NCI-H1694 (cell line): ENCODE measurements around the gene DNM1L.
A peak's percentile ranks its signal among the peaks of the same experiment; 100 is the strongest.

ENCODE experiments used
- DNase-seq: peaks from one replicate; lab custom pipeline; 2025; lab: John Stamatoyannopoulos, UW

The DNM1L gene

GRCh38 chr12:32756476-32757066 lies 77.5 kb downstream of the DNM1L start:
- peak; percentile 55 for DNase-seq

DNA sequence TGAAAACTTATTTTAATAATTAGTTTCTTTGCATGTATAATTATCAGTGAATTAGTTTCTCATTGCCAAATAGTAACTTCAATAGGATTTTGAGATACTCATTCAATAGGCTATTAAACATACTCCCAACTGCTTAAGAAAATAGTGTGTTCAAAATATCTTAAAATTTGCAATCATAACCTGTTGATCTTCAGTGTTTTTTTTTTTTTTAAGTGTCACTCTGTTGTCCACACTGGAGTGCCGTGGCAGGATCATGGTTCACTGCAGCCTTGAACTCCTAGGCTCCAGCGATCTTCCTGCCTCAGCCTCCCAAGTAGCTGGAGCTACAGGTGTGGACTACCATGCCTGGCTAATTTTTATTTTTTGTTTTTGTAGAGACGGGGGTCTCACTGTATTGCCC lies 78.1 kb downstream of the DNM1L start:
- no peak for DNase-seq

- no peak for DNase-seq
These were observed 82.6 kb downstream of the DNM1L start for GRCh38 chr12:32761716-32762115.

DNA sequence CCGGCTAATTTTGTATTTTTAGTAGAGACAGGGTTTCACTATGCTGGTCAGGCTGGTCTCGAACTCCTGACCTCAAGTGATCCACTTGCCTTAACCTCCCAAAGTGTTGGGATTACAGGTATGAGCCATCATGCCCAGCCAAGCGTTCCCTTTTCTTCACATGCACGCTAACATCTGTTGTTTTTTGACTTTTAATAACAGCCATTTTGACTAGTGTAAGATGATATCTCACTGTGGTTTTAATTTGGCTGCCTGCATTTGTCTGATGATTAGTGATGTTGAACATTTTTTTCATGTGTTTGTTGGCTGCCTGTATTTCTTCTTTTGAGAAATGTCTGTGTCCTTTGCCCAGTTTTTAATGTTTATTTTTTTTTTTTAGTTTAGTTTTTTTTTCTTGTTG lies 86.8 kb downstream of the DNM1L start:
- peak; percentile 97 for DNase-seq

- DNase-seq = no peak
These were observed 89.4 kb downstream of the DNM1L start for GRCh38 chr12:32768518-32768917.

- no peak for DNase-seq
These were observed 91.0 kb downstream of the DNM1L start for GRCh38 chr12:32770141-32770540.

DNA sequence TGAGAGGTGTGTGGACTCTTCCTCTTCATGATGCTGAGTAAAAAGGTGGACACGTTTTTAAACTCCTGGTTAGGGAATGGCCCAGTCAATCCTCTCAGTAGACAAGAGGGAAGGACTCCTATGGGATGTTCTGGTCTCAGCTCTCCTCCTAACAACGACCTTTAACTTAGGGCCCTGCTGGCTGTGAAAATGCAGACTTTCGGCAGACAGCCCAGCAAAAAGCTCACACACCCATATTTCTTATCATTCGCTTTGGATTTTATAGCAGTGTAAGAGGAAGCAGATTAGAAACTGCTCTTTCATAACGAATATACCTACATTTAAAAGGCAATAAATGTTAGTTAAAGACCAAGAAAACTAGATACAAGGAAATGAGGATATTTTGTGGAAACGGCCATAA lies 94.6 kb downstream of the DNM1L start:
- no peak for DNase-seq

GRCh38 chr12:32776258-32776657 lies 97.2 kb downstream of the DNM1L start:
- no peak for DNase-seq

GRCh38 chr12:32777159-32777558 lies 98.1 kb downstream of the DNM1L start:
- no peak for DNase-seq

DNA sequence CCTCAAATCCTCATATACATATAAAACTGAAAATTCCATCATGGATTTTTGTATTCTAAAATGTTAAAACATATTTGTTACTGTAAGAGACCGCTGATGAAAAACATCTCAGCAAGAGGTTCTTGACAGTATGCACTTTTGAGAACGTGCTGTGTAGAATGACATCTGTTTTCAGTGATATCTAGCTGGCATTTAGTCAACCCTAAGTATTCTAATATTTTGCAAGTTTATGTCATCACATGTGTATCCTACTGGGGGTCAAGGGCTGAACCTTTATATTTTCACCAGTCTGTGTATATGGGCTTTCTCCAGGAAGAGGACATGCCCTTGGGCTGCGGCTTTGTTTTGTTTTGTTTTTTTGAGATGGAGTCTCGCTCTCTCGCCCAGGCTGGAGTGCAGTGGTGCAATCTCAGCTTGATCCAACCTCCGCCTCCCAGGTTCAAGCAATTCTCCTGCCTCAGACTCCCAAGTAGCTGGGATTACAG lies 98.6 kb downstream of the DNM1L start:
- no peak for DNase-seq

GRCh38 chr12:32780071-32780470 lies 101.0 kb downstream of the DNM1L start:
- no peak for DNase-seq

- DNase-seq = no peak
These were observed 103.9 kb downstream of the DNM1L start for GRCh38 chr12:32783029-32783428.

DNA sequence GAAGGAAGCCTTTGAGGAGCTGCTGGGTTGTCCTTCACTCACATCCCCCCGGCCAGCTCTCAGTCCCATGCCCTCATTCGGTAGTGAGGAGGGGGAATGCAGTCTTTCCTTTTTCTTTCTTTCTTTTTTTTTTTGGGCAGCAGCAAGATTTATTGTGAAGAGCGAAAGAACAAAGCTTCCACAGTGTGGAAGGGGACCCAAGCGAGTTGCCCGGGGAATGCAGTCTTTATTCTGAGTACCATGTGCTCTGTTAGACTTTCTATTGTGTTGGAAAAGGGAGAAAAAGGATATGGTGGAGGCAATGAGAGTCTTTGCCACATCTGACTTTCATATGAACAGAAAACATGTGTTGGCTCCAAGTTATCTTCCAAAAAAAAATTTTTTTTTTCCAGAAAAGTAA lies 106.5 kb downstream of the DNM1L start:
- no peak for DNase-seq

DNA sequence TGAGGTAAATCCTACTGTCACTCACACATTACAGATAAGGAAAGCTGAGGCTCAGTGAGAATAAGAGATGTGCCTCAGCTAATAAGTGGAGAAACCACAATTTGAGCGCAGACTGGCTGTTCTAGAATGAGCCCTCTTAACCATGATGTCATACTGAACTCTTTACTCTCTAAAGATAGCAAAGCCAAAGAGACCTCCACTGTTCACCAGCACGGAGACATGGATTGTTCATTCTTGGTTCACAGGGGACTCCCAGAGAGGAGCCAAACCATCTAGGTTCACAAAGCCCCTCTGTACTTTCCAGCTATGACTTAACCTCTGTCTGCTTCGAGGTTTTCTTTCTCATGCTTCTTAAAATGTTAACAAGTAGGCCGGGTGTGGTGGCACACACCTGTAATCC lies 109.3 kb downstream of the DNM1L start:
- DNase-seq = no peak

- DNase-seq = no peak
These were observed 110.3 kb downstream of the DNM1L start for GRCh38 chr12:32789446-32789845.

DNA sequence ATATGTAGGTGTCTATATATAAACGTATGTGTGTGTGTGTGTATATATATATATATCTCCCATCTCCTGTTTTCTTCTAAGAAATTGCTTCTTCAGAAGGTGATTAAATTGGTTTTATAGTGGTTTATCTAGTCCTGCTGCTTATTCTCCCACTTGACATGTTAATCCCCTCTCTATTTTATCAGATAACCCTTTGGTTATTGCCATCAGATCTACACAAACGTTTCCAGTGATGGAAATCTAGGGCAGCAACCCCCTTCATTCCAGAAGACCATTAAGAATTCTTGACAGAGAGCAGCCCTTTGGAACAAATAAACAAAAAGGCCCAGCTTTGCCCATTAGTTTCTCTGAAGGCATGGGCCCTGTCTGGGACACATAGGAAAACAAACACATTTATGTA lies 110.8 kb downstream of the DNM1L start:
- DNase-seq = no peak

GRCh38 chr12:32794281-32794680 lies 115.2 kb downstream of the DNM1L start:
- no peak for DNase-seq
